ENCODE results near the gene SYT9. TPM values are rescaled to one million over a fixed set of nuclear protein-coding genes. Genes with fewer than 3 reads are reported as not detected.
"Not testable (repeated sequence)": the region's sequence is repeated elsewhere in the genome, so short reads cannot be mapped to it uniquely, and the experiment has no call there.

Gene SYT9
- polyA plus RNA-seq, 4 donors, result 4.2 to 5.1 (median 4.6) TPM

- no peak for DNase-seq (ENCODE audit: low read depth in 4 of 4, low spot score in 2 of 4)
Measured at GRCh38 chr11:7495882-7496551, 244.3 kb downstream of the SYT9 start.

- no peak for DNase-seq (ENCODE audit: low read depth in 4 of 4, low spot score in 2 of 4)
Measured at GRCh38 chr11:7498193-7498592, 246.5 kb downstream of the SYT9 start.

- DNase-seq (ENCODE audit: low read depth in 4 of 4, low spot score in 2 of 4), result no peak
Measured at GRCh38 chr11:7499081-7499480, 247.4 kb downstream of the SYT9 start.

DNA sequence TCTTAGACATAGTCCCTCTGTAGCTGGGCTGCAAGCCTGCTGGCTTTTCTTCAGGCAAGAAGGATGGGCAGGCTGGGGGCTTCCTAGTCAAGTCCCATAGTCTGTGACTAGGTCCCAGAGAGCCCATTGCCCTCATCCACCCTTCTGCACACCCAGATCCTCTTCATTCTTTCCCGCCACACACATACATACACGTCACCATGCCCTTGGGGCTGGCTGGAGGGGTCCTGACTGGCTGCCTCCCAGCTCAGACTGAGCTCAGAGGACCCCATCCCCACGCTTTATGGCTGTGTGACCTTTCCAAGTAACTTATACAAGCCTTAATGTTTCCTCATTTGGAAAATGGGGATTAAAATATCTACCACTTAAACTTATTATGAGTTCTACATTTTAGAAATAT, 248.5 kb downstream of the SYT9 start:
- DNase-seq (ENCODE audit: low read depth in 4 of 4, low spot score in 2 of 4), result no peak

DNA sequence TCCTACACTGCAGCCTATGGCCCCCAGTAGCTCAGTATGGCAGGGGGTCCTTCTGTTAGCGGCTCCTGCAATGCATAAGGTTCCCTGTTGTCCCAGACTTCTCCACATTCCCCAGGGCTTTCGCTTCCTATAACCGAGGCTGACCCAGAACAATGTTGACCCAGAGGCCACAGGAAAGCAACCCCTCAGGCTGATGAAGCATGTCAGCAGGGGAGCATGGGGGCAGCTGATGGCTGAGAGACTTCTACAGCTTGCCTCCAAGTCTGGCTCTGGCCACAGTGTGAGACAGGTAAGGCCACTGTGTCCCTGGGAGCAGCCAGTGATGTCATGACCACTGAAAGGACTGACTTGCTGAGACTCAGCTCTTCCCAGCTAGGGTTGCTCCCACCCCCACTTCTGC, 249.5 kb downstream of the SYT9 start:
- DNase-seq (ENCODE audit: low read depth in 4 of 4, low spot score in 2 of 4), result no peak

GRCh38 chr11:7501894-7502293, 250.2 kb downstream of the SYT9 start:
- DNase-seq (ENCODE audit: low read depth in 4 of 4, low spot score in 2 of 4), result no peak

GRCh38 chr11:7506243-7506642, 254.5 kb downstream of the SYT9 start:
- DNase-seq (ENCODE audit: low read depth in 4 of 4, low spot score in 2 of 4), result no peak

DNA sequence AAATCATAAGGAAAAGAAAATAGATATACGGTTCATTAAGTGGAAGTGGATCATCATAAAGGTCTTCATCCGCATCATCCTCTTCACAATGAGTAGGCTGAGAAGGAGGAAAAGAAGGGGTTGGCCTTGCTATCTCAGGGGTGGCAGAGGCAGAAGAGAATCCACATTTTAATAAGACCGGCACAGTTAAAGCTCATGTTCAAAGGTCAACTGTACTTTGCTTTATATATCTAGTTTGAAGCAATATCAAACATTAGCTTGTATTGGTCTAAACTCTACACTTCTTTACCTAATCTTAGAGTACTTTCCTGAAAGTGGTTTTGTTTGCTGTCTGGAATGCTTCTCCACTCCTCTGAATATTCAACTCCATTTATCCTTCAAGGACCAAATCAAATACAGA, 256.4 kb downstream of the SYT9 start:
- no peak for DNase-seq (ENCODE audit: low read depth in 4 of 4, low spot score in 2 of 4)

DNA sequence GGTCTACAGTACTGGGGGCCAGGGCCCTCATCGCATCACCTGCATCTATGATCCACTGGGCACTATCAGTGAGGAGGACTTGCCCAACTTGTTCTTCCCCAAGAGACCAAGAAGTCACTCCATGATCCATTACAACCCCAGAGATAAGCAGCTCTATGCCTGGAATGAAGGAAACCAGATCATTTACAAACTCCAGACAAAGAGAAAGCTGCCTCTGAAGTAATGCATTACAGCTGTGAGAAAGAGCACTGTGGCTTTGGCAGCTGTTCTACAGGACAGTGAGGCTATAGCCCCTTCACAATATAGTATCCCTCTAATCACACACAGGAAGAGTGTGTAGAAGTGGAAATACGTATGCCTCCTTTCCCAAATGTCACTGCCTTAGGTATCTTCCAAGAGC, 258.3 kb downstream of the SYT9 start:
- no peak for DNase-seq (ENCODE audit: low read depth in 4 of 4, low spot score in 2 of 4)

GRCh38 chr11:7511401-7511800, 259.7 kb downstream of the SYT9 start:
- no peak for DNase-seq (ENCODE audit: low read depth in 4 of 4, low spot score in 2 of 4)

DNA sequence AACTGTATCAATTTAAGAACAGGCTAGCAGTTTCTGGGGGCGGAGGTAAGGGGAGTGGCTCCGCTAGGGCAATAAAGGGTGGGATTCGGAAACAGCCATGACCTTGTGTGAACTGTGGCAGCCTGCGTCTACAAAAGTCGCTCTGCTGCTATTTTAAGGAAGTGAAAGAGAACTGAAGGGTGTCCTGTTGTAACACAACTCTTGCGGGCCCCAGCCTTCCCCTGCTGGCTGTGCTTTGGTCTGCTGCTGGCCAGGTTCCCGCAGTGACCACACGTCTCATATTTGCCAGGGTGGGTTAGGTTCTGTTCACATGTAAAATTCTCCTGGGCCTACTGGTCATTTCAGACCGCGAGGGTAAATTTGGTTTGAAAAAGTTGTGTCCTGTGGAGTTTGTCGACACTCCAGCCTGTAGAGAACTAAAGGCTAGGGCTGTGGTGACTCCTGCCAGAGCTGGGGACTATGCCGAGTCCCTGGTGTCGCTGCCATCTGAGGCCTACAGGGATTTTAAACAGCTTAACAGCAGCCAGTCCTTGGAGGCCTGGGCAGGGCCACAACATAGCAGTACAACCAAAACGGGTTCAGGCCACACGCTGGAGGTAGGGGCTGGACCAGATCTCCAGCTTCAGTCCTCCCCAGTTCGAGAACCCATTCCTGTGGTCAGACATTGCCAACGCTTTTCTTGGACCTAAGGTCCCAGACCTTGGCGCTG, 261.0 kb downstream of the SYT9 start:
- DNase-seq (ENCODE audit: low read depth in 4 of 4, low spot score in 2 of 4), result peak in 2 of 4 donors; percentile 42 to 43

DNA sequence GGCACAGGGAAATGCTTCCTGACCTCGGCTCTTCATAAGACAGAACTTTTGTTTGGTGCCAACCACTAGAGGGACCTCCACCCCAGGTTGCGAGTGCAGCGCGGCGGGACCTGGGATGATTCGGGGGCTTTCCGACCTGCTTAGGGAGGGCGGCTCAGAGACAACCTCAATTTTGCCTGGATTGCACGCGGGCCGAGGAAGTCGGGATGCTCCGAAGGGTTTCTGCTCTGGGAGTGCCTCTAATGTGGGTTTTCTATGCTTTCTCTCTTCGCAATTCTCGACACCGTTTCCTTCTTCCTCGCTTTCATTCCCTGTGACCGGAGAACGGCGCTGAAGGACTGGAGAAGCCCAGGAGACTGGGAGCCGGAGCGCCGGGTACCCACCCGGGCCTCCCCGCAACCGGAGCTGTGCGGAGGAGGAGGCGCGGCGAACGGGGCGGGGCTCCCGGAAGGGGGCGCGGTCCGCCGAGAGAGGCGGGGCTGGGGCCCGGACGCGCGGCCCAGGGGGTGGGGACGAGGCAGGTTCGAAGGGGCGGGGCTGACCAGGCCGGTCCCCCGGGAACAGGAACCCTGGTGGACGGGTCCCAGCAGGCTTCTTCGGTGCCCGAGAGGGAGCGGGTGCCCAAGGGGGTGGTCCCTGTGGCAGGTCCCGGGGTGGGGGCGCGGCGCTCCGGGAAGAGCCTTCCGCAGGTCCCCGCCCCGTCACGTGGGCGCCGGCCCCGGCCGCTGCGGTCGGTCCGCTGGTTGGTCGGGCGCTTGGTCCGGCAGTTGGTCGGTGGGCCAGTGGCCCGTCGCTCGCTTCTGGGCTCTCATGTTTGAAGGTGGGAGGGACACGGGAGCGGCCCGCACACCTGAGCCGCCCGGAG, 261.8 kb downstream of the SYT9 start, which contains the start of gene PPFIBP2:
Gene PPFIBP2 (plus strand): TSS at position 766 of the 865 bp plus-strand sequence. CDS start 35,477 bp downstream, outside the sequence.
- peak; percentile 60 to 67 (median 63) for DNase-seq (ENCODE audit: low read depth in 4 of 4, low spot score in 2 of 4)

DNA sequence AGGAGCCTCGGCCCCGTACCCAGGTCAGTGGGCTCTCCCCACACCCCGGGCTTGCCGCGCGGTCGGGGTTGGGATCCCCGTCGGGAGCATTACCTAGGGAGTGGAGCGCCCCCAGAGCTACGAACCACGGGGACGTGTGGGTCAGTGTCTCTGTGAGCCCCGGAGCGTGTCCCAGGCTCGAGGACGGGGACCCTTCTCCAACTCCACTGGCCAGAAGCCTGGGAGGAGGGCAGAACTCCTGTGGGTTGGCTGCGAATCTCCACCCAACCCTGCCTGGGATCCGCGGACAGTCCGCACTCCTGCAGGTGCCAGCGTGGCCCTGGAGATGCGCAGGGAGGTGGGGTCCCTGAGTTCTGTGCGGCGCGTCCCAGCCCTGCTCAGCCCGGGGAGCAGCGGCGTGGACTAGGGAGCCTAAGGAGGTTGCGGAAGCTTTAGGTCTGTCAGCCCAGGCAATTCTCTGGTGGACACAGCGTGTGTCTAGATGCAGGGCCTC, 262.4 kb downstream of the SYT9 start:
- peak in 1 of 4 donors; percentile 8 for DNase-seq (ENCODE audit: low read depth in 4 of 4, low spot score in 2 of 4)

DNA sequence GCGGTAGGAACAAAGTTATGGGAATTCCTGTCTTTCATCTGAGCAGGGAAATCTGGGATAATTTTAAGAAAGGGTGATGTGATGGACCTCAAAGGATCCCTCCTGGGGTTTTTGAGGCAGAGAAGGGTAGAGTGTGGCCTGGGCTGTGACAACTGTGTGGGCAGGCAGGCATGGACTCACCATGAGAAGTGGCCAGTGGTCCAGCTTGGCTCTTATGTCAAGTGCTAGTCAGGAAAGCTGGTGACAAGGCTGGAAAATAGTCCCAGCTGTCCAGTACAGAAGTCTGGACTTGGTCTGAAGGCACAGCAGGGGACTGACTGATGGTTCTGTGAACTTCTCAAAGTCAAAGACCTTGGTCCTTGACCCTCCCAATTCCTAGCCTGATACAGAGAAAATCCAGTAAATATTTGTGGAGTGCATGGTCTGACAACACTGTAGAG, 263.8 kb downstream of the SYT9 start:
- no peak for DNase-seq (ENCODE audit: low read depth in 4 of 4, low spot score in 2 of 4)

GRCh38 chr11:7516475-7516874, 264.8 kb downstream of the SYT9 start:
- DNase-seq (ENCODE audit: low read depth in 4 of 4, low spot score in 2 of 4), result no peak

DNA sequence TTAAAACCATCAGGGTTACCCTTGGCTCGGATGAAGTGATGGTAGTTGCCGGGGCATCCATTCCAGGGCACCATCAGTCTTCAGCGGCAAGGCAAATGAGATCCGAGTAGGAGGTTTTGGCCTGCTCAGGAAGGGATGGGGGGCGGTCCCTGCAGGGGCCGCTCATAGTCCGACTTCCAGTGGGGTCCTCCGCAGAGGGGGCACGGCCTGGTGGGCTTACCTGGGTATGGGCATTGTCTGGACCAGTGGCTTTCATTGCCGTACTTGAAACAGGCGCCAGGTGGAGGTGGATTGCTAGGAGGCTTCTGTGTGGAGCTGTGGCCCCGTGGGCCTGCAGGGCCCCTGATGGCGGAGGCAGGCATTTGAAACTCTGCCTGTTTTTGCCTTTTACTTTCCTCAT, 266.0 kb downstream of the SYT9 start:
- DNase-seq (ENCODE audit: low read depth in 4 of 4, low spot score in 2 of 4), result not testable (repeated sequence)

Other genes starting within 250 kb of the SYT9 start
- gene ZNF214, start 231.6 kb upstream of the SYT9 start, polyA plus RNA-seq (ENCODE audit: insufficient read length in 4 of 4), result 10 to 100 TPM; 10.3 to 12.9 (median 11.3) TPM
- 1 to 10 TPM in 2 of 4 donors, under 1 TPM in 2; 0.43 to 1.1 (median 0.94) TPM for gene NLRP14, start 231.4 kb upstream of the SYT9 start, polyA plus RNA-seq (ENCODE audit: insufficient read length in 4 of 4)
- gene RBMXL2, start 162.9 kb upstream of the SYT9 start, polyA plus RNA-seq (ENCODE audit: insufficient read length in 4 of 4), result under 1 TPM; 0.10 to 0.22 (median 0.20) TPM
- gene OLFML1, start 233.6 kb downstream of the SYT9 start, polyA plus RNA-seq (ENCODE audit: insufficient read length in 4 of 4), result 10 to 100 TPM; 26.9 to 45.7 (median 38.3) TPM